ENCODE results near the gene DIS3L. TPM values are rescaled to one million over a fixed set of nuclear protein-coding genes. Genes with fewer than 3 reads are reported as not detected.
"Not testable (repeated sequence)": the region's sequence is repeated elsewhere in the genome, so short reads cannot be mapped to it uniquely, and the experiment has no call there.

DIS3L gene
- total RNA-seq, 3 donors from 2014 or later = 15.5 to 31.9 (median 23.9) TPM

GRCh38 chr15:66362776-66363175 lies 69.4 kb downstream of the DIS3L start:
- Histone ChIP-seq H3K4me1 (ENCODE audit: low read depth) (no peaks in the 10 kb centered on the region), H3K36me3 (ENCODE audit: low read depth) (no peaks in the 10 kb centered on the region), H3K9me3 (no peaks in the 10 kb centered on the region), H3K4me3 (no peak overlapping the region)
- intact Hi-C loops (cut with DNase I, micrococcal nuclease) = no loop called here
- TF ChIP-seq CTCF (IDR thresholded peaks at IDR 0.05) = no peak
- DNase-seq (no peak), ATAC-seq (no peak)

- Histone ChIP-seq H3K36me3 (ENCODE audit: low read depth) (no peaks in the 10 kb centered on the region), H3K9me3 (no peaks in the 10 kb centered on the region), H3K4me1 (ENCODE audit: low read depth) (no peaks in the 10 kb centered on the region), H3K4me3 (no peak overlapping the region)
- ATAC-seq = no peak
- DNase-seq = no peak
- intact Hi-C loops (cut with DNase I, micrococcal nuclease) = no loop called here
- TF ChIP-seq CTCF (IDR thresholded peaks at IDR 0.05) = no peak
Measured at GRCh38 chr15:66364944-66365528, 71.7 kb downstream of the DIS3L start.

GRCh38 chr15:66369773-66370651 lies 76.6 kb downstream of the DIS3L start:
- H3K36me3 ChIP-seq (ENCODE audit: low read depth) = no peaks in the 10 kb centered on the region
- ATAC-seq (peak; percentile 81), DNase-seq (peak in 1 of 3 donors; percentile 12)
- no peak overlapping the region for H3K4me3 ChIP-seq
- intact Hi-C loops (cut with DNase I, micrococcal nuclease) = no loop called here
- no peak for TF ChIP-seq CTCF (IDR thresholded peaks at IDR 0.05)
- no peaks in the 10 kb centered on the region for H3K9me3 ChIP-seq
- H3K4me1 ChIP-seq (ENCODE audit: low read depth) = no peaks in the 10 kb centered on the region

GRCh38 chr15:66374179-66374578 lies 80.8 kb downstream of the DIS3L start:
- ATAC-seq (no peak), DNase-seq (no peak)
- H3K36me3 ChIP-seq (ENCODE audit: low read depth) = no peaks in the 10 kb centered on the region
- no peaks in the 10 kb centered on the region for H3K4me1 ChIP-seq (ENCODE audit: low read depth)
- intact Hi-C loops (cut with DNase I, micrococcal nuclease) = no loop called here
- TF ChIP-seq CTCF (IDR thresholded peaks at IDR 0.05) = no peak
- H3K9me3 ChIP-seq = no peaks in the 10 kb centered on the region
- H3K4me3 ChIP-seq = no peak overlapping the region

- Histone ChIP-seq H3K9me3 (no peaks in the 10 kb centered on the region), H3K4me3 (no peak overlapping the region), H3K36me3 (ENCODE audit: low read depth) (no peaks in the 10 kb centered on the region), H3K4me1 (ENCODE audit: low read depth) (no peaks in the 10 kb centered on the region)
- DNase-seq (no peak), ATAC-seq (no peak)
- TF ChIP-seq CTCF (IDR thresholded peaks at IDR 0.05) = no peak
- intact Hi-C loops (cut with DNase I, micrococcal nuclease) = no loop called here
Measured at GRCh38 chr15:66378814-66379430, 85.6 kb downstream of the DIS3L start.

GRCh38 chr15:66381376-66381775 lies 88.0 kb downstream of the DIS3L start:
- H3K36me3 ChIP-seq (ENCODE audit: low read depth); DNase-seq; H3K4me3 ChIP-seq; H3K4me1 ChIP-seq (ENCODE audit: low read depth); H3K9me3 ChIP-seq; ATAC-seq; intact Hi-C loops (cut with DNase I, micrococcal nuclease): not testable (repeated sequence)

Measured in mucosa of descending colon (tissue), 3 donors.